Measurements from ENCODE around the gene XAB2.

The XAB2 gene

DNA sequence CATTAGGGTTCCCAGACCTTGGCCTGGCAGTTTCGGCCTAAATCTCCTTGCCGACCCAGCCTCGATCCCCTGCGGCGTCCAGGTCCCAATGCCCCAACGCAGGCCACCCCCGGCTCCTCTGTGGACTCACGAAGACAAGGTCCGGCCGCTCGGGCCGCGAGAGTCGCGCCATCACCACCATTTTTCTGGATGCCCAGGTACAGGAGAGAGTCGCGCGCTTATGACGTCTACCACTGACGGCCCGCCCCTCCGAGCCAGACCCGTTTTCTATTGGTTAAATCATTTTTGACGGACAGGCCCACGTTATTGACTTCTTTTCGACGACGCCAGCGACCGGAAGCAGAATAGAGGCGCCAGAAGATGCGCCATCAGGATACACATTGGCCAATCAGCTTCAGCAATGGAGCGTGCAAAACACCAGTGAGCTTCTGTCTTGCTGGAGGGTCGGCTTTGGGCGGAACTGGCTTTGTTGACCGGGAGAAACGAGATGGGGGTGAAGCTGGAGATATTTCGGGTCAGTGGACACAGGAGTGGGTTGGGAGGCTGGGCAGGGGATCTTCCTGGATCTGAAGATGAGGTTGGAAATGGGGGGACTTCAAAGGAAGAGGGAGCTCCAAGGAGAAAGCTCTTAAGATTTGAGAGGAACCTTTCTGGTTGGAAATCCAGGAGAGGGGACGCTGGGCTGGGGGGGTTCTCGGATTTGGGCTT, at the start of gene XAB2, which contains the start of gene PET100:
Gene XAB2 (minus strand): TSS at position 199 of the 708 bp plus-strand sequence. CDS start 18 bp downstream, at position 181.
Gene PET100 (plus strand): TSS at position 447 of the 708 bp plus-strand sequence. CDS start 41 bp downstream, at position 488.
- peak; percentile 99 for DNase-seq

DNA sequence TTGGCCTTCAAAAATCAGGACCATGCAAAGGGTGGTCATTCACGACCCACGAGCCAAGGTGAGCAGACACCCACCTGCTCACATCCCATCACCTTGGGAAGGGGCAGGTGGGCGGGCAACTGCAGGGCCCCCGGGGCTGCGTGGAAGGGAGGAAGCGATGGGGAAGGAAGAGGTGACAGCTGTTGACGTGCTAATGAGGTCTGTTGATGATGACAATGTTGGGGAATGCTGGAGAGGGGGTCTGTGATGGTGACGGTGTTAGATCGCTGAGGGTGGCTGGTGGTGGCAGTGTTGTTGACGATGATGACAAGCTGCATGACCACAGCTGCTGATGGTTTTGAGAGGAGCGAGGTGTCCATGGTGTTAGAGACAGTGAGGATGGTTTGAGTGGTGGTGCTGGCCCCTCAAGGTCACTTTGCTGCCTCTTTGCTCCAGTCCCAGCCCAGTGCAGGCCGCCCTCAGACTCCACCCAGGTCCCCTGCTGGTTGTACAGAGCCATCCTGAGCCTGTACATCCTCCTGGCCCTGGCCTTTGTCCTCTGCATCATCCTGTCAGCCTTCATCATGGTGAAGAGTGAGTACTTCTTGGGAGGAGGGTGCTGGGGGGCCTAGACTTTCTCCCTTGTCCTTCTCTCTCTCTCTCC, 48.4 kb upstream of the XAB2 start:
- no peak for DNase-seq

DNA sequence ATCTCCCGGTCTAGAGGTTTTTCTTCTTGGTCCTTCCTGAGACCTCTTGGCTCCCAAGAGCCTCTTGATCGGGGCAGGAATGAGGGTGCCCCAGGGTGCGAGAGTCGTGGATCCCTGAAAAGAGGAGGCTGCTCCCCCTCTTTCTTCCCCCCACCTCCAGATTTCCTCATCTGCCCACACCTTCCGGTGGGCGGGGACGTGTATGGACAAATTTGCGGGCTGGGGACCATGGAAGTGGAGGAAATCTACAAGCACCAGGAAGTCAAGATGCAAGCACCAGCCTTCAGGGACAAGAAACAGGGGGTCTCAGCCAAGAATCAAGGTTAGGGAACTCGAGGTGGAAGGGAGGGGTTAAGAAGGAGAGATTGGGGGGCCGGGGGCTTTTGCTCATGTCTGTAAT, 47.5 kb upstream of the XAB2 start, which contains the start of gene MCEMP1:
Gene MCEMP1 (plus strand): TSS at position 237 of the 400 bp plus-strand sequence. CDS start 31 bp downstream, at position 268.
- no peak for DNase-seq

DNA sequence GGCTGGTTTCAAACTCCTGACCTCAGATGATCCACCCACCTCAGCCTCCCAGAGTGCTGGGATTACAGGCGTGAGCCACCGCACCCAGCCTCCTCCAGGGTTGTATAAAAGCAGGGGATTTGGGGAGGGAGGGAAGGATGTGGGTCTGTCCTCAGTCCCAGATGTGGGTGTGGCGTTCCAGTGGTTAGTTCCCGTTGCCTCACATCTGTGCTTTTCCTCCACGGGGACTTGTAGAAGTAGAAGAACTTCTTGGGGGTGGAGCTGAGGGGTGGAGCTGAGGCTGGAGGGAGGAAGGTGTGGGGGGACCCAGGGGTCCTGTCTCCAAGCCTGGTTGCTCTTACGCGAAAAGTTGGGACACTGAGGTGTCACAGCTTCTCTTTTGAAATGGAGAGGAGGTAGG, 47.0 kb upstream of the XAB2 start:
- DNase-seq = no peak

DNA sequence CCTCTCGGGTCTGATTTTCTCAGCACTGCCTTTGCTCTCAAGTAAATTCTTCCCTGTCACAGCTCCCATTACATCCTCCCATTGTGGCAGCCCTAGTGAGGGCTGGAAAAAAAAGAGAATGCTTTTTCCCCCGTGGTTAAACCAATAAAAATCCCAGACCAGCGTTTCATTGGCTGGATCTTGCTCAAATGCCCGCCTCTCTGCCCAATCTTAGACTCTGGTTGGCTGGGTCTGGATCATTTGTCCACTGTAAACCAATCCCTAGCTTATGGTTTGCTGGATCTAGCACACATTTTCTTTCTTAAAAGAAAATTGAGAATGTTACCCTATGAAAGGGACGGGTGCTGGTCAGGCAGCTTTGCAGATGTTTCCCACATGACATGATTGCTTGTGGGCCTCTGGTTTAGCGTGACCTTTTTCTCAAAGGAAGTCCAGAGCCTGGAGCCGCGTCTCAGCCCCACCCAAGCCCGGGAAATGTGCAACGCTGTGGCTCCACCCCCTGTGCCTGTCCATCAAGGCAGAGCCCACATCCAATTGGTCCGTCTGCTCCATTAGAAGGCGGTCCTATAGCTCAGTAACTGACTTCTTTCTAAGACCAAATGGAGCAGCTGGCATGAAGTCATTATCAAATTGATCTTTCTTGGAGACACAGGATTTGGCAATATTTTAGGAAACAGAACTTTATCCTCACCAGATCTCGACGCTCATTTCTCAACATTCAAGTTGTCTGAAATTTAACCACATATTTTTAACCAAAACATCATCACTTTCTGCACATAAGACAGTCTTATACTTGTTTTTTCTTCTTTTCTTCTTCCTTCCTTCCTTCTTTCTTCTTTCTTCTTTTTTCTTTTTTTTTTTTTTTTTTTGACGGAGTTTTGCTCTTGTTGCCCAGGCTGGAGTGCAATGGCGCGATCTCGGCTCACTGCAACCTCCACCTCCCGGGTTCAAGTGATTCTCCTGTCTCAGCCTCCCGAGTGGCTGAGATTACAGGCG, 45.0 kb upstream of the XAB2 start:
- DNase-seq = peak; percentile 16

DNA sequence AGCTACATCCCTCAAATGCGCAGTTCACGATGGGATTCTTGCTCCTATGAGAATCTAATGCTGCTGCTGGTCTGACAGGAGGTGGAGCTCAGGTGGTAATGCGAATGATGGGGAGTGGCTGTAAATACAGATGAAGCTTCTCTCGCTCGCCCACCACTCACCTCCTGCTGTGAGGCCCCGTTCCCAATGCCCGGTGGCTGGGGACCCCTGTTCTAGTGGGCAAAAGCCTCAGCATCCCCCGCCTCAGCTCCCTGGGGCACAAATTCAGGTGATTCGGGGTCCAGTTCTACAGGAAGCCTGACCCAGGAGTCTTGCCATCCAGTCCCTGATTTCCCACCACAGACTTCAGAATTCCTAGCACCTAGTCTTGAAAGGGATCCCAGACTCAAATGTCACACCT, 43.2 kb upstream of the XAB2 start:
- DNase-seq = no peak

DNA sequence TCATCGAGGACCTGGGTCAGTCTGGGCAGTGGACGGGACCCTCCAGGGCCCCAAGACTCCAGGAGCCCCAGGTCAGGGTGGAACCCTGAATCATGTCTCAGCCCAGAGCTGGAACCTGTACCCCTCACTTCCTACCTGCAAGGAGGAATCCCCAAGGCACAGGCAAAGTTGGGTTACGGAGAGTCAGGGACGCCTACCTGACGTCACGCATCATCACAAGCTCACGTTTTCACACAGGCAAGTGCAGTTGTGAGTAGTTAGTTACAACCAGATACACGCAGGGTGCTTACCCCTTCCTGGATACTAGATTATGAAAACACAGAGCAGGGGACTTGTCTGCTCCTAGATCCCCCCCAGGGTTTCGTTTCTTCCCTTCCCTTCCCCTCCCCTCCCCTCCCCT, 41.4 kb upstream of the XAB2 start:
- DNase-seq = no peak

DNA sequence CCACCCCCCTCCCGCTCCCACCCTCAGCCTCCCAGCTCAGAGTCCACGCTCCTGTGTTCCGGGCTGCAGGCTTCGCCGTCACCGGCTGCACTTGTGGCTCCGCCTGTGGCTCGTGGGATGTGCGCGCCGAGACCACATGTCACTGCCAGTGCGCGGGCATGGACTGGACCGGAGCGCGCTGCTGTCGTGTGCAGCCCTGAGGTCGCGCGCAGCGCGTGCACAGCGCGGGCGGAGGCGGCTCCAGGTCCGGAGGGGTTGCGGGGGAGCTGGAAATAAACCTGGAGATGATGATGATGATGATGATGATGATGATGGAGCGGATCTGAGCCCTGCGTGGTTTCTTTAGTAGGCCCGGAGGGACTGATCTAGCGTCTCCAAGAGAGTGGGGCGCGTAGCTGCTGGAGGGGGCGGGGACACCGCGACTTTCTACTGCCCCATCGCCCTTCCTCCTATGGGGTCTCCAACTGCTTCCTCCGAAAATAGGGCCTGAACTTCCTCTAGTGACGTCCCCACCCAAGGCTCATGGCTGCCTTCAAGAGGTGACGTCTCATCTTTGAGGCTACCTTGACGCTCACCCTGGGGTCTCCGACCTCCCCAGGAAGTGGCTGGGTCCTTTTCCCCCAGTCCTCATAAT, 40.9 kb upstream of the XAB2 start:
- no peak for DNase-seq

DNA sequence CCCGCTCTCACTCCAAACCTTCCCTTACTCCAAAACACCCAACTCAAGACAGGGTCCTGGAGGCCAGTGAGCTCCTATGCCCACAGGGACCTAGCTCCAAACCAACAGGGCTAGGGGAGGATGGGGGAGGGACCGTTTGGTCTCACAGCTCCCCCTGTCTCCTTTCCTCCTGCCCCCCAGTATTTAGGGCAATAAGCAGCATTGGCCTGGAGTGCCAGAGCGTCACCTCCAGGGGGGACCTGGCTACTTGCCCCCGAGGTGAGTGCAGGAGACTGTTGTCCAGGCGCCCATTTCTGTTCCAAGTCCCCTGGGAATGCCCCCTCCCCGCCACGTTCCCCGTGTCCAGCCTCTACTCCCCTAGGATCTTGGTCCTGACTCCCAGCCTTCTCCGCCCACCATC, 40.3 kb upstream of the XAB2 start:
- DNase-seq = no peak

DNA sequence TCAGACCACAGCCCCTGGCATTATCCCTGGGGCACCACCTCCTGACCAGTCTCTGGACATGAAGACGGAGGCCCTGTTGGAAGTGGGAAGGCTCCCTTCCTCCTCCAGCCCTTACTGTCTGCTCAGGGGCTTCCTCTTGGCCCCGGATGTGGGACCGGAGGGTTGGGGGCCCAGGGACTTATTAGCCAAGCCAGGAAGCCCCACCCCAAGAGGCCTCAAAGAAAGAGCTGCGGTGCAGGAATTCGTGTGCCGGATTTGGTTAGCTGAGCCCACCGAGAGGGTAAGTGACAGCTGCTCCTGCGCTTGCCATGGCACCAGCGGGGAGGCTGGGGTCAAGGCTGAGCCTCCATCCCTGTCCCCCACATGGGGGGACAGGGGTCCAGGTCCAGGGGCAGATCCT, 39.5 kb upstream of the XAB2 start, which contains the start of gene RETN:
Gene RETN (plus strand): TSS at position 208 of the 400 bp plus-strand sequence. CDS start 278 bp downstream, outside the sequence.
- no peak for DNase-seq

DNA sequence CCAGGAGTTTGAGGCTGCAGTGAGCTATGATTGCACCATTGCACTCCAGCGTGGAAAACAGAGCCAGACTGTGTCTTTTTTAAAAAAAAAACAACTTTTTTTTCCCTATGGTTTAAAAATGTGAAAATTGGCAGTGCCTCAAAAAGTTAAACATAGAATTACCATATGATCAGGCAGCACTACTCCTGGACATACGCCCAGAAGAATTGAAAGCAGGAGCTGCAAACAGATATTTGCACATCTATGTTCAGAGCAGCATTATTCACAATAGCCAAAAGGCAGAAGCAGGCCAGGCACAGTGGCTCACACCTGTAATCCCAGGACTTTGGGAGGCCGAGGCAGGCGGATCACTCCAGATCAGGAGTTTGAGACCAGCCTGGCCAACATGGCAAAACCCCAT, 35.7 kb upstream of the XAB2 start:
- DNase-seq = peak; percentile 63

DNA sequence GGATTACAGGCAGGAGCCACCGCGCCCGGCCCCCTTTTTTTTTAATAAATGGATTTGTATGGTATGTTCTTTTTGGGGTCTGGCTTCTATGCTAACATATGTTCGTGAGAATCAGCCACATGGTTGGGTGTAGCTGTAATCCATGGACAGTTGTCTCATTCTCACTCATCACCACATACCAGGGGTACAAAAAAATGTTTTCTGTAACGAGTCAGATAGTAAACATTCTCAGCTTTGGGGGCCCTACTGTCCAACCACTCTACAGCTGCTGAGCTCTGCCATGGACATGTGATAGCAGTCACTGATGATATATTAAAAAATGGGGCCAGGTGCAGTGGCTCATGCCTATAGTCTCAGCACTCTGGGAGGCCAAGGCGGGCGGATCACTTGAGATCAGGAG, 34.4 kb upstream of the XAB2 start:
- DNase-seq = no peak

DNA sequence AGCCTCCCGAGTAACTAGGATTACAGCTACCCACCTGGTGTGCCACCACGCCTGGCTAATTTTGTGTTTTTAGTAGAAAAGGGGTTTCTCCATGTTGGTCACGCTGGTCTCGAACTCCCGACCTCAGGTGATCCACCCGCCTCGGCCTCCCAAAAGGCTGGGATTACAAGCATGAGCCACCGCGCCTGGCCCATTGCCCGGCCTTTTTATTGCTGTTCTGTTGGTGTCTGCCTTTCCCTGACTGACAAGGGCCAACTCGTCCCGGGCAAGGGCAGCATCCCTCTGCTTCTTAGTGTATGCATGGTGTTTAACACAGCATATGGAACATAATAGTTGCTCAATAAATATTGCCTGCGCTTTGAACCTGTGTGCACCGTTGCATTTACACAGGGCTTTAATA, 33.3 kb upstream of the XAB2 start:
- DNase-seq = no peak

DNA sequence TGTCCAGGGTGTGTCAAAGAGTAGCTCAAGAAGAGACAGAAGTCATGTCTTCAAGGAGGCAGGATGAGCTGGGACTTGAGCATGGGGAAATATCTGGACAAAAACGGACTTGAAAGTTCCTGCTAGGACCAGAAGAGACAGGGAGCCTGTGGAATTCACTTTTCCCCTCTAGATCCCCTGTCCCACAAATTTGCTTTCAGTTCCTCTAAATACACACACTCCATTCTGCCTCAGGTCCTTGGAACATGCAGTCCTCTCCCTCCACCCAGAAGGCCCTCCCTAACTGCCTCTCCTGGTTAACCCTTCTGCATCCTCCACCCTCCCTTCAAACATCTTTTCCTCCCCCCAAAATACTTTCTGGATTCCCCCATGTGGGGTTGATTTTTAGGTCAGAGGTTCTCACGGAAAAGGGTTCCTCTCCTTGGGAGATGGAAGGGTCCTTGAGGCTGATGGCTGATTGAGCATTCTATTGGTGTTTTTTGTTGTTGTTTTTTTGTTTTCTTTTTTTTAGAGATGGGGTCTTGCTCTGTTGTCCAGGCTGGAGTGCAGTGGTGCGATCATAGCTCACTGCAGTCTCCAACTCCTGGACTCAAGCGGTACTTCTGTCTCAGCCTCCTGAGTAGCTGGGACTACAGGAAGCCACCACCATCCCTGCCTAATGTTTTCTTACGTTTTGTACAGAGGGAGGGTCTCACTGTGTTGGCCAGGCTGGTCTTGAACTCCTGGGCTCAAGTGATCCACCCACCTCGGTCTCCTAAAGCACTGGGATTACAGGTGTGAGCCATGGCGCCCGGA, 32.6 kb upstream of the XAB2 start:
- no peak for DNase-seq

DNA sequence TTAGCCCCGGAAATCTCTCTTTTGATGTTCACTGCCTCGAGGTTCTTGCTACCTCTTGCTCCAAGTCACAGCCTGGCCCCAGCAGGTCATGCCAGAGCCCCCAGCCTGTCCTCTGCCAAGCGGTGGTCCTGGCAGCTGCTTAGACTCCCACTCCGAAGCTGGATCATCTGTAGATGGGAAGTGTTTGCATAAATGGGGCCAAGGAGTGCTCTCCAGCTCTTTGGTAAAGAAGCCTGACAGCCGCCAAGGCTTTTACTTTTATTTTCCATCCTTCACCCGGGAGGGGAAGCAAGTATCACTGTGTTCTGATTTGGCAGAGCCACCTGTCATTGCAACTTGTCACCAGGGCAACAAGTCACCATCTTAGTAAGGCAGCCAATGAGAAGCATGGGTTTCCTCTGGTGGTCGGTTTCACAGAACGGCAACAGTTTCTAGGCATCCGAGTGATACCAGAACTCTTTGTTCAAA, 28.9 kb upstream of the XAB2 start:
- DNase-seq = no peak

DNA sequence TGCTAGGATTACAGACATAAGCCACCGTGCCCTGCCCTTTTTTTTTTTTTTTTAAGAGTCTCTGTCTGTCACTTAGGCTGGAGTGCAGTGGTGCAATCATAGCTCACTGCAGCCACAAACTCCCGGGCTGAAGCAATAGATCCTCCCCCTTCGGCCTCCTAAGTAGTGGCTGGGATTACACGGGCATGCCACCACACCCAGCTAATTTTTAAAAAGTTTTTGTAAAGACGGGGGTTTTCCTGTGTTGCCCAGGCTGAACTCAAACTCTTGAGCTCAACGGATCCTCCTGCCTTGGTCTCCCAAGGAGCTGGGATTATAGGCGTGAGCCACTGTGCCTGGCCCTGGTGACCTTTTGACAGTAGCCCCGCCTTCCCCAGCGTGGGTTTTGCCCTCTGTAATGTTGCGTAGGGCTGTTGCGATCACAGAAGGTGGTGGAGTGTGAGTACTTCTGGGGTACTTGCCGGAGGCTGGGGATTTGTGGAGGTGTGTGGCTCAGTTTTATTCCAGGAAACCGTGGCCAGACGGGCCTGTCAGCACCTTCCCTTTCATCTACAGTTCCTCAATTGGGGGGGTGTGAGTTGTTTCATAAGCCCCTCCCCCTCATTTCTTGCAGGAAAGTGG, 27.9 kb upstream of the XAB2 start:
- DNase-seq = no peak

DNA sequence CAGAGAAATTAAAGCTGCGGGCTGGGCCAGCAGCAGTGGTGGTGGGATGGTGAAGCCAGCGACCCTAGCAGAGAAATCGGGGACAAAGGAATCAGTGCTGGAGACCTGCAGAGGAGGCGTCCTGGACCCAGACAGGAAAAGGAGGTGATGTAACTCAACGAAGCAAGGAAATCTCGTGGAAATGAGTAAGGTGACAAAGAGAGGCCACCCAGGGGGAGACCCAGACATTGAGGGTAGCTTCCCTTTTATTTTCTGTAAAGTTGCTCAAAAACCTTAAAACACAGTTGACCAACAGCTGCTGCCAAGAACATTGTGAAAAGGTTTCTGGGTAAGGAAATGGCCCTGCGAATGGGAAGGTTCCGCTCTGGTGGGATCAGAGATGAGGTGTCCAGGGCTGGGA, 26.2 kb upstream of the XAB2 start:
- DNase-seq = no peak

DNA sequence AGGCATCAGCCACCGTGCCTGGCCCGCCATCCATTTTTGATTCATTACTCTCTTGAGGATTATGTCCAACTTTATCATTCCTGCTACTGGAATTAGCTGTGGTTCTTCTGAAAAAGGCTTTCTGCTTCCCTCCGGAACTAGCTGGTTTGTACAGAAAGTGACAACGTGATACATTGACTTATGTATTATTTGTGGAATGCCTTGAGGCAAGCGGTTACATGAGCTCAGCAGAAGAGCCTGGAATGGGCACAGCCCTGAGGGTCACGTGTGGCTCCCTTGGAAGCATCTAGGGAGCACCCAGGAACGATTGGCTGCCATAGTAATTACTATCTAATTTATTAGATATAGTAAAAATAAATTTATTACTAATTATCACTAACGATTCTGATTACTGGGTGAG, 25.1 kb upstream of the XAB2 start:
- no peak for DNase-seq

DNA sequence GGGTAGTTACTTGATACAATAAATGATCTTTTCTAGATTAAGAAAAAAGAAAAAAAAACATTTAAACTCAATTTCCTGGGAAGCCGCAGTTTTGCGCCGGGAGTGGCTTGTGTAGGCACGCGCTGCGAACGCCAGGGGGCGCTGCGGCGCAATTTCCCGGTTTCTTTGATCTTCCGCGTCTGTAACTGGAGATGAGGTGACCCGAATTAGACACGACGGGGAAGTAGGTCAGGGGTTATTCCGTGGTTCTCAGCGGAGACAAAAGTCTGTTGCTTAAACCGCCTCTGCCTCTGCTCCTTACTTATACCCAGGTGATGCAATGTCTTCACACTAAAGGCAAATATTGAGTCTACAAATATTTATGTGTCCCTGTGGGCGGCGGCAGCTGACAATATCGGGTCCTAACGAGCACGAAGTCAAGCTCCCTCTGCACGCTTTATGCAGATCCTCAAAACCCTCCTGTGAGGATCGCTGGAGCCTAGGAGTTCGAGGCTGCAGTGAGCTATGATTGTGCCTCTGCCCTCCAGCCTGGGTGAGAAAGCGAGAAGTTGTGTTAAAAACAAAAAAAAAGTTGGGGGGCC, 22.8 kb upstream of the XAB2 start:
- DNase-seq = peak; percentile 63

DNA sequence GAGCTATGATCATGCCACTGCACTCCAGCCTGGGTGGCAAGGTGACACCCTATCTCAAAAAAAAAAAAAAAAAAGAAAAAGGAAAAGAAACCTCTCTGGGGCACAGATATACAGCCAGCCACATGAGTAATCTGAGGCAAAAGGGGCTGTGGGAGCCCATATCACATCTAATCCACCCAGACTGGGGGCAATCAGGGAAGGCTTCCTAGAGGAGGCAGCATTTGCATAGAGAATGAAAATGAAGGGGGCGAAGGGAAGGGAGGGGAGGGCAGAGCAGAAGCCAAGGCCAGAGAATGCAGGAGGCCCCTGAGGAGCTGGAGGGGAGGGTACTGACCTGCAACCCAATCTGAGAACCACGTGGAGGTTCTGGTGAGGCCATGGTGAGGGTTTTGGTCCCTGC, 20.8 kb upstream of the XAB2 start:
- DNase-seq = no peak

All from fibroblast of skin of right quadriceps (primary cell).